DMS 273 treated with DMSO at 0.1 percent for 48 hours (cell line): ENCODE measurements around the gene TRAPPC8.

Experiments used
- DNase-seq: peaks from one replicate; lab custom pipeline; 2025; lab: John Stamatoyannopoulos, UW

The TRAPPC8 gene

DNA sequence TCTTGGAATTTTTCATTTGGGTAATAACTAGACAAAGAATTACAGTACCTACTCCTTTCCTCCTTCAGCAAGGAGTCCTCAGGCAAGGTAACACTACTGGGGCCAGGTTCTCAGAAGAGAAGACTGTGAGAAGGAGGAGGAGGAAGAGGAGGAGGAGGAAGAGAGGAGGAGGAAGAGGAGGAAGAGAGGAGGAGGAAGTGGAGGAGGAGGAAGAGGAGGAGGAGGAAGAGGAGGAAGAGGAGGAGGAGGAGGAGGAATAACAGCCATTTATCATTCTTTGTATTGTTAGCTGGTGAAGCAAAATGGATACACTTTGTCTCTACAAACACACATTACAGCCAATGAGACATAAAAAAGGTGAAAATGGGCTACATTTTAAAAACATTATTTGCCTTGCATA lies 149.4 kb downstream of the TRAPPC8 start:
- no peak for DNase-seq

- no peak for DNase-seq
These were observed 150.4 kb downstream of the TRAPPC8 start for GRCh38 chr18:31792580-31792911.

DNA sequence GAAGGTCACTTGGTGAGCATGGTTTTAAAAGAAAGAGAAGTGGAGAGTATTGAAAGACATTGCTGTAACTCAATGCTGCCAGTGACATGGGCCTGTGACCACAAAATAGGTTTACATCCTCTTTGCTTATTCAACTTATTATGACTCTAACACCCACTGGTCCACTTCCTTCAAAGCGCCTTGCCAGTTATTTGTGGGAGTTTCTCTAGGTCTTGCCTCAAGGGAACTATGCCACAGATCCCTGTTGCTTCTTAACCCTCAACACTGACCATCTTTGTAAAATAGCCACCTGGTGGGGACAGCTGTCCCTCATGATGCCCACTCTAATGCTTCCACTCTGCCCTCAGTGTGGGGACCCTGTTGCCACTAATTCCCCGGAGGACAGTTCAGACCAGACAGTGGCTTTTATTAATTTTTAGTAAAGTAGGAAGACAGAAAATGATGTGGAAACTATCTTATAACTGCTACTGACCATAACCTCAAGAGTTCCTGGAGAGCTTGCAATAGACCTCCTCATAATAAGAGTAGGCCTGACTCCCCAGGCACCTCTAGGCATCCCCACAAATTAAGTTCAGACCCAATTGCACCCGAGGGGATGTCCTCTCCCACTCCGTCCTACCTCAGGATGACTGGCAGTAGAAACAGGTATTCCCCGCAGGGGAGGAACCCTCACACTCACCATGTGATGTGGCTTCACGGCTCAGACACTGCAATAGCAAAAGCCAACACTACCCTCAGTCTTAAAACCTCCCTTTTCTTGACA lies 150.9 kb downstream of the TRAPPC8 start:
- DNase-seq = no peak

DNA sequence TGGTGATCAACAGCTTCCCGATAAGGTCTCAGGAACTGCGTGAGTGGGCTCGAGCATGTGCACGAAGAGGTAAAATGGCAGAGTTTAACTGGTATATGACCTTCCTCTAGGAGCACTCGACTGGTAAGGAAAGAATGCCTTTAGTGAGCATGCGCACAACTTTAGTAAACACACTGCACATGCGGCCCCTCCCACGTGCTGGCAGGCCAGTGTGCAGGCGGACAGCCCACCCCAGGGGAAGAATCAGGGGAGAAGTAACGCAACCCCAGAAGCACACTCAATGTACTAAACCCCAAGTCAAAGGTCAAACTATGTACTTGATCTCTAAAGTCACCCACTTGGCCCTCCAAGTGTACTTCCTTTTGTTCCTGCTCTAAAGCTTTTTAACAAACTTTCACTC lies 153.5 kb downstream of the TRAPPC8 start:
- no peak for DNase-seq

GRCh38 chr18:31783059-31783458 lies 159.9 kb downstream of the TRAPPC8 start:
- no peak for DNase-seq
